ENCODE measurements around the gene FAM184A.
"Not testable (repeated sequence)": the region's sequence is repeated elsewhere in the genome, so short reads cannot be mapped to it uniquely, and the experiment has no call there.

The FAM184A gene

GRCh38 chr6:118999494-119000040 is 78.9 kb downstream of the FAM184A start:
- H3K4me3 ChIP-seq (replicated peaks; ENCODE audit: low read depth, low read length) = no peak overlapping the region
- DNase-seq (ENCODE audit: extremely low read depth, low read depth) = no peak
- TF ChIP-seq, protein P1, sequence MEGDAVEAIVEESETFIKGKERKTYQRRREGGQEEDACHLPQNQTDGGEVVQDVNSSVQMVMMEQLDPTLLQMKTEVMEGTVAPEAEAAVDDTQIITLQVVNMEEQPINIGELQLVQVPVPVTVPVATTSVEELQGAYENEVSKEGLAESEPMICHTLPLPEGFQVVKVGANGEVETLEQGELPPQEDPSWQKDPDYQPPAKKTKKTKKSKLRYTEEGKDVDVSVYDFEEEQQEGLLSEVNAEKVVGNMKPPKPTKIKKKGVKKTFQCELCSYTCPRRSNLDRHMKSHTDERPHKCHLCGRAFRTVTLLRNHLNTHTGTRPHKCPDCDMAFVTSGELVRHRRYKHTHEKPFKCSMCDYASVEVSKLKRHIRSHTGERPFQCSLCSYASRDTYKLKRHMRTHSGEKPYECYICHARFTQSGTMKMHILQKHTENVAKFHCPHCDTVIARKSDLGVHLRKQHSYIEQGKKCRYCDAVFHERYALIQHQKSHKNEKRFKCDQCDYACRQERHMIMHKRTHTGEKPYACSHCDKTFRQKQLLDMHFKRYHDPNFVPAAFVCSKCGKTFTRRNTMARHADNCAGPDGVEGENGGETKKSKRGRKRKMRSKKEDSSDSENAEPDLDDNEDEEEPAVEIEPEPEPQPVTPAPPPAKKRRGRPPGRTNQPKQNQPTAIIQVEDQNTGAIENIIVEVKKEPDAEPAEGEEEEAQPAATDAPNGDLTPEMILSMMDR (IDR thresholded peaks at IDR 0.05; ENCODE audit: low read depth, low read length, missing control alignments) = no peak

DNA sequence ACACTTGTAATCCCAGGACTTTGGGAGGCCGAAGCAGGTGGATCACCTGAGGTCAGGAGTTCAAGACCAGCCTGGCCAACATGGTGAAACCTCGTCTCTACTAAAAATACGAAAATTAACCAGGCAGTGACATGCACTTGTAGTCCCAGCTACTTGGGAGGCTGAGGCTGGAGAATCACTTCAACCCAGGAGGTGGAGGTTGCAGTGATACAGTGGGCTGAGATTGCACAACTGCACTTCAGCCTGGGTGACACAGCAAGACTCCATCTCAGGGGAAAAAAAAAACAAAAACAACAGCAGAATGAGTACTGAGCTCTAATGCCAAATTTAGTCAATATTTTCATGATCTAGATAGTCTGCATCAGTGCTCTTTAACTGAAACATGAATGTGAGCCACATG is 81.0 kb downstream of the FAM184A start:
- not testable (repeated sequence) for H3K4me3 ChIP-seq (replicated peaks; ENCODE audit: low read depth, low read length); DNase-seq (ENCODE audit: extremely low read depth, low read depth)

DNA sequence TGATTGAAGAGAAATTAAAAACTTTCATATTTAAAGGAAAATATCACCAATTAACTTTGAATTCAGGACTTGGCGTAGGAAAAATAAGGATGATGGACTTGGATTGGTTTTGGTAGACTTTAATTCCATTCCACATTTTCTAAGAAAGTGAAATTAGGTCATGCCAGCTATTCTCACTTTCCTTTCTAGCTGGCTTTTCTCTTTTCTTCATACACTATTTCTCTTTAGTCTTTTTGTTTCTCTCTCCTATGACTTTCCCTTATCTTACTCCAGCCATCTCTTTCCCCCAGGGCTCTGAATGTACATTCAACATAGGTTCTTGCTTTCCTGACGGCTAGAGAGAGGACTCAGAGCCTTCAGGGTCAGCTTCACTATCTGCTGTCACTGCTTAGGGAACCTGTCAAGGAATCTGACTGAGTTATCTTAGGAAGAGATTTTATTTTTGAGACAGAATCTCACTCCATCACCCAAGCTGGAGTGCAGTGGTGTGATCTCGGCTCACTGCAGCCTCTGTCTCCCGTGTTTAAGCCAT is 82.1 kb downstream of the FAM184A start:
- DNase-seq (ENCODE audit: extremely low read depth, low read depth) = no peak
- TF ChIP-seq, protein P1 (IDR thresholded peaks at IDR 0.05; ENCODE audit: low read depth, low read length, missing control alignments) = no peak
- no peak overlapping the region for H3K4me3 ChIP-seq (replicated peaks; ENCODE audit: low read depth, low read length)

- TF ChIP-seq, protein P1 (IDR thresholded peaks at IDR 0.05; ENCODE audit: low read depth, low read length, missing control alignments) = no peak
- DNase-seq (ENCODE audit: extremely low read depth, low read depth) = no peak
- no peak overlapping the region for H3K4me3 ChIP-seq (replicated peaks; ENCODE audit: low read depth, low read length)
Observed at GRCh38 chr6:118993803-118994251, 84.6 kb downstream of the FAM184A start.

GRCh38 chr6:118993358-118993757 is 85.1 kb downstream of the FAM184A start:
- no peak for DNase-seq (ENCODE audit: extremely low read depth, low read depth)
- TF ChIP-seq, protein P1 (IDR thresholded peaks at IDR 0.05; ENCODE audit: low read depth, low read length, missing control alignments) = no peak
- H3K4me3 ChIP-seq (replicated peaks; ENCODE audit: low read depth, low read length) = no peak overlapping the region

DNA sequence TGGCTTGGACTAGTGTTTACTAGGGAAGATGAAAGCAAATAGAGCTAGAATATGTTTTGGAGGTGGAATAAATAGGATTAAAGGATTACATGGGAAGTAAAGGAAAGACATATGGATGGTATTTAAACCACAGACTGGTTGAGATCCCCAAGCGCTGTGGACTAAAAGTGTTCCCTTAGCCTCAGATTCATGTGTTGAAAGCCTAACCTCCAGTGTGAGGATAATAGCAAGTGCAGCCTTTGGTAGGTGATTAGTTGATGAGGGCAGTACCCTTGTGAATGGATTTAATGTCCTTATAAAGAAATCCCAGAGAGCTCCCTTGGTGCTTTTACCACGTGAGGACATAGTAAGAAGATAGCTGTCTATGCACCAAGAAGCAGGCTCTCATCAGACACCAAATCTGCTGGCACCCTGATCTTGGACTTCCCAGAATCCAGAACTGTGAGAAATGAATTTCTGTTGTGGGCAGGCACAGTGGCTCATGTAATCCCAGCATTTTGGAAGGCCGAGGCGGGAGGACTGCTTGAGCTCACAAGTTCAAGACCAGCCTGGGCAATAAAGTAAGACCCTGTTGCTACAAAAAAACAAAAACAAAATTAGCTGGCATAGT is 86.2 kb downstream of the FAM184A start:
- H3K4me3 ChIP-seq (replicated peaks; ENCODE audit: low read depth, low read length) = no peak overlapping the region
- TF ChIP-seq, protein P1 (IDR thresholded peaks at IDR 0.05; ENCODE audit: low read depth, low read length, missing control alignments) = no peak
- DNase-seq (ENCODE audit: extremely low read depth, low read depth) = no peak

- TF ChIP-seq, protein P1 (IDR thresholded peaks at IDR 0.05; ENCODE audit: low read depth, low read length, missing control alignments) = no peak
- H3K4me3 ChIP-seq (replicated peaks; ENCODE audit: low read depth, low read length) = no peak overlapping the region
- no peak for DNase-seq (ENCODE audit: extremely low read depth, low read depth)
Observed at GRCh38 chr6:118986312-118986711, 92.2 kb downstream of the FAM184A start.

Measured in HFF-Myc (cell line).